Measurements from ENCODE around the gene ADA.

- TF ChIP-seq CTCF (IDR thresholded peaks at IDR 0.05) (no peak), POLR2A (IDR thresholded peaks at IDR 0.05) (no peak)
Measured at GRCh38 chr20:44596876-44597275, 54.6 kb downstream of the ADA start.

Measured in testis (tissue), 2 donors.